ENCODE measurements around the gene RPS21. TPM values are rescaled to one million over a fixed set of nuclear protein-coding genes. Genes with fewer than 3 reads are reported as not detected.
A peak's percentile ranks its signal among the peaks of the same experiment; 100 is the strongest.

RPS21 gene
- total and polyA plus RNA-seq, 10 donors = 1,168 to 11,722 (median 3,328) TPM

DNA sequence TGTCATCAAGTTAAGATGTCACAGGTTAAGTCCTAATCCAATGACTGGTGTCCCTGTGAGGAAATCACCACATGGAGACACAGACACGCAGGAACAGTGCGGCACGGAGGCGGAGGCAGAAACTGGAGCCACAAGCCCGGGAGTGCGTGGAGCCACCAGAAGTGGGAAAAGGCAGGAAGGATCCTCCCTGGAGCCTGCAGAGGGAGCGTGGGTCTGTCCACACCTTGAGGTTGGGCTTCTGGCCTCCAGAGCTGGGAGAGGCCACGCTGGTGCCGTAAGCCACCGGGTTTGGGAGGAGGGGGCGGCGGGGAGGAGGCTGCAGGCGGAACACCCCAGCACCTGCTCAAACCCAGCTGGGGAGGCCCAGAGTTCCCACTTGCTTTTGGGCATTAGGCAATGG lies 16.4 kb downstream of the RPS21 start:
- H3K36me3 ChIP-seq = peaks cover 0 to 36% (median 0%) of the 10 kb centered on the region in 6 donors
- intact Hi-C loops (cut with DNase I; ENCODE audit: low total_unique reads) = no loop called here
- no peak overlapping the region for H3K27ac ChIP-seq
- no peaks in the 10 kb centered on the region for H3K9me3 ChIP-seq
- WGBS, 5 donors = 88 to 99% (median 91%) methylated on average over 13 of the region's 13 CpGs
- no peak overlapping the region for H3K4me3 ChIP-seq
- no peaks in the 10 kb centered on the region for H3K27me3 ChIP-seq (replicated peaks in 1 of 7)
- DNase-seq = no peak
- TF ChIP-seq POLR2AphosphoS5 (IDR thresholded peaks at IDR 0.05) (no peak), POLR2A (IDR thresholded peaks at IDR 0.05) (no peak)
- TF ChIP-seq, protein P1, sequence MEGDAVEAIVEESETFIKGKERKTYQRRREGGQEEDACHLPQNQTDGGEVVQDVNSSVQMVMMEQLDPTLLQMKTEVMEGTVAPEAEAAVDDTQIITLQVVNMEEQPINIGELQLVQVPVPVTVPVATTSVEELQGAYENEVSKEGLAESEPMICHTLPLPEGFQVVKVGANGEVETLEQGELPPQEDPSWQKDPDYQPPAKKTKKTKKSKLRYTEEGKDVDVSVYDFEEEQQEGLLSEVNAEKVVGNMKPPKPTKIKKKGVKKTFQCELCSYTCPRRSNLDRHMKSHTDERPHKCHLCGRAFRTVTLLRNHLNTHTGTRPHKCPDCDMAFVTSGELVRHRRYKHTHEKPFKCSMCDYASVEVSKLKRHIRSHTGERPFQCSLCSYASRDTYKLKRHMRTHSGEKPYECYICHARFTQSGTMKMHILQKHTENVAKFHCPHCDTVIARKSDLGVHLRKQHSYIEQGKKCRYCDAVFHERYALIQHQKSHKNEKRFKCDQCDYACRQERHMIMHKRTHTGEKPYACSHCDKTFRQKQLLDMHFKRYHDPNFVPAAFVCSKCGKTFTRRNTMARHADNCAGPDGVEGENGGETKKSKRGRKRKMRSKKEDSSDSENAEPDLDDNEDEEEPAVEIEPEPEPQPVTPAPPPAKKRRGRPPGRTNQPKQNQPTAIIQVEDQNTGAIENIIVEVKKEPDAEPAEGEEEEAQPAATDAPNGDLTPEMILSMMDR (IDR thresholded peaks at IDR 0.05 in 8 of 11, conservative IDR thresholded peaks at IDR 0.05 in 3 of 11) = no peak
- peaks cover 17 to 50% (median 33%) of the 10 kb centered on the region in 6 donors for H3K4me1 ChIP-seq

DNA sequence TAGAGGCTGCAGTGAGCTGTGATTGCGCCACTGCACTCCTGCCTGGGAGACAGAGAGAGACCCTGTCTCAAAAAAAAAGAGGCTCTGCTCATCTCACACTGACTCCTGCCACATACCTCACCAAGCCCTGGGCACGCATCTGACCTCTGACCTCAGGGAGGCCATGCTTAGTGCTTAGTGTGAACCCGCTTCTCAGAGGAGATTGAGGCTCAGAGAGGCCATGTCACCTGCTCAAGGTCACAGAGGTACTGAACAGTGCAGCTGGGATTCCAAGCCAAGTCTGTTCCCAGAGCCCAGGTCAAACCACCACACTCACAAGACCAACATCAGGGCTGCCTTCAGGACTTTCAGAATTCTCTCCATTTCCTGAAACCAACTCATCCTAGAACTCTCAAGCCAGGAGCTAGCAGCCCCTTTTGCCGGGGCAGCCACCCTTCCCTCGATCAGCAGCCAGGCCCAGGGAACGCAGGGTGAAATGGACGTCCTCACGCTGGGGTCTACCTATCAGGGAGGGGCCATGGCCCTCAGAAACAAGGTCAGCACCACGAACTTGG lies 17.3 kb downstream of the RPS21 start:
- H3K9me3 ChIP-seq = no peaks in the 10 kb centered on the region
- intact Hi-C loops (cut with DNase I; ENCODE audit: low total_unique reads) = no loop called here
- no peak for TF ChIP-seq POLR2A (IDR thresholded peaks at IDR 0.05)
- no peak for TF ChIP-seq POLR2AphosphoS5 (IDR thresholded peaks at IDR 0.05)
- TF ChIP-seq, protein P1 (IDR thresholded peaks at IDR 0.05 in 8 of 11, conservative IDR thresholded peaks at IDR 0.05 in 3 of 11) = no peak
- peaks cover 17 to 53% (median 33%) of the 10 kb centered on the region in 6 donors for H3K4me1 ChIP-seq
- no peak overlapping the region for H3K4me3 ChIP-seq
- DNase-seq = no peak
- H3K36me3 ChIP-seq = peaks cover 0 to 36% (median 0%) of the 10 kb centered on the region in 6 donors
- no peaks in the 10 kb centered on the region for H3K27me3 ChIP-seq (replicated peaks in 1 of 7)
- no peak overlapping the region for H3K27ac ChIP-seq
- WGBS, 5 donors = 90 to 93% (median 91%) methylated on average over 8 to 9 of the region's 9 CpGs

DNA sequence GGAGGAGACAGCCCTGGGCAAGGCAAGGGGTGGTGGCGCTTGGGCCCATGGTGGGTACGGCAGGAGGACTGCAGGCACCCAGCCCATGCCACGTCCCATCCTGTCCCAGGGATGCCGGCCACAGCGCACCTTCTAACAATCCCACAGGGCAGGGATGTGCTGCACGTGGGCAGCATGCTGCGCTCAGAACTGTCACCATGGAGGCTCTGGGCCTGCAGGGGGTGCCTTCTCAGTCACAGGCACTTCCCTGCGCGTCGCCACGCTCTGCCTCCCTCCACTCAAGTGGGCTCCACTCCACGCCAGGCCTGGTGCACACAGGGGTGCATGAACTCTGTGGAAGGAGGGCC lies 17.8 kb downstream of the RPS21 start:
- Histone ChIP-seq H3K9me3 (no peaks in the 10 kb centered on the region), H3K36me3 (peaks cover 0 to 36% (median 0%) of the 10 kb centered on the region in 6 donors), H3K27me3 (replicated peaks in 1 of 7) (no peaks in the 10 kb centered on the region), H3K27ac (no peak overlapping the region), H3K4me3 (no peak overlapping the region), H3K4me1 (peaks cover 19 to 58% (median 37%) of the 10 kb centered on the region in 6 donors)
- WGBS, 5 donors = 92 to 98% (median 93%) methylated on average over 8 to 12 of the region's 12 CpGs
- intact Hi-C loops (cut with DNase I; ENCODE audit: low total_unique reads) = no loop called here
- TF ChIP-seq, protein P1 (IDR thresholded peaks at IDR 0.05 in 8 of 11, conservative IDR thresholded peaks at IDR 0.05 in 3 of 11) = no peak
- no peak for TF ChIP-seq POLR2AphosphoS5 (IDR thresholded peaks at IDR 0.05)
- TF ChIP-seq POLR2A (IDR thresholded peaks at IDR 0.05) = no peak
- DNase-seq = no peak

DNA sequence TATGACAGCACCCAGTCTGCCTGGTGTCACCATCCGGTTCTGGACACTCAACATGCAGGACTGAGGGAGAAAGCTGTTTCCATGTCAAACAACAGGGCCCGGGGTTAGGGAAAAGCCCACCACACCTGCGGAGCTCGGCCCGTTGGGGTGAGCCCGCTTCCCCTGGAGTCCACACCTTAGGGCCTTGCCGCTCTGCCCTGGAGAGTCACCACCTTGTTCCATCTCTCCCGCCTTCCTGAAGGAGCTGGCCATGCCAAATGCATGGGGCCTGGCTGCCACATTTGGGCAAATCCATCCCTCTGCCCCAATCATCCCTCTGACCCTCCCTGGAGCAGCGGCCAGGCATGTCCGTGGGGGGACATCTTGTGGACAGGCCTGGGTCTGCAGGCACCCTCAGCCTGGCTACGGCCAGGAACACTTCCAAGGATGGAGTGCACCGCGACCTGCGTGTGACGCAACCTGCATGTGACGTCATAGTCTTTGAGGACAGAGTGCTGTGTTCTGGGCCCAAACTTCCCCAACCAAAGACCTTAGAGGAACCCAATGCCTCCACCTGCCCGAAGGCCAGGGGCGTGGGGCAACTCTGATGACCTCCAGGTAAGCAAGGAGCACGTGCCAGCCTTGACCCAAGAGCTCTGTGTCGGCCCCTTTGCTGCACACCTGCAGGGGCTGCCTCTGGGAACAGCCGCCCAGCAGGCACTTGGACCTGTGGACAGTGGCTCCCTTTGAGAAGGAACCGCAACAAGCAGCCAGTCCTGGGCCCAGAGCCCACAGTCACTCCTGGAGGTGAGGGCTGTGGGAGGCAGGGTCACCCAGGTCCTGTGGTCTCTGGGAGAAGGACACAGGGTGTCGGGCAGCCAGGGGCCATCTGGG lies 18.4 kb downstream of the RPS21 start:
- WGBS, 5 donors = 74 to 84% (median 81%) methylated on average over 7 to 23 of the region's 23 CpGs
- DNase-seq = no peak

More for the DNA sequence above, 18.4 kb downstream of the RPS21 start:
- peaks cover 24 to 64% (median 43%) of the 10 kb centered on the region in 6 donors for H3K4me1 ChIP-seq
- no peaks in the 10 kb centered on the region for H3K27me3 ChIP-seq (replicated peaks in 1 of 7)
- H3K9me3 ChIP-seq = no peaks in the 10 kb centered on the region
- H3K27ac ChIP-seq = peak overlapping the region in 1 of 8 donors; percentile 69
- intact Hi-C loops (cut with DNase I; ENCODE audit: low total_unique reads) = no loop called here
- TF ChIP-seq POLR2A (IDR thresholded peaks at IDR 0.05) (no peak), POLR2AphosphoS5 (IDR thresholded peaks at IDR 0.05) (peak in 1 of 3 donors; percentile 29)
- TF ChIP-seq, protein P1 (IDR thresholded peaks at IDR 0.05 in 8 of 11, conservative IDR thresholded peaks at IDR 0.05 in 3 of 11) = peak in 9 of 11 experiments; percentile 4 to 51 (median 28)
- H3K36me3 ChIP-seq = peaks cover 0 to 32% (median 0%) of the 10 kb centered on the region in 6 donors
- peak overlapping the region in 3 of 8 donors; percentile 55 to 82 (median 63) for H3K4me3 ChIP-seq
